H1 (cell line): ENCODE results near the gene RORB. TPM values are rescaled to one million over a fixed set of nuclear protein-coding genes. Genes with fewer than 3 reads are reported as not detected.

ENCODE experiments used
- PHF8 ChIP-seq: fragments of 200-600 bp; sonication (generic); conservative IDR thresholded peaks from 2 replicates; pipeline ENCODE4 v1.7.1; 2012; ENCODE audit warnings: low read depth, mild to moderate bottlenecking, inconsistent platforms, low read length, moderate library complexity
- SAP30 ChIP-seq: fragments of 300-600 bp; sonication (generic); IDR thresholded peaks from 2 replicates; pipeline ENCODE4 v1.7.1; 2012; ENCODE audit warnings: low read length, moderate library complexity, mild to moderate bottlenecking, inconsistent platforms; ENCODE audit not compliant: insufficient read depth, insufficient replicate concordance
- SP4 ChIP-seq: IDR thresholded peaks from 2 replicates; pipeline ENCODE4 v1.6.1; 2012; ENCODE audit warnings: low read length, inconsistent platforms
- SUZ12 ChIP-seq: fragments of 200-600 bp; sonication (generic); IDR thresholded peaks from 2 replicates; pipeline ENCODE4 v1.6.1; 2012; ENCODE audit warnings: mild to moderate bottlenecking, inconsistent platforms, low read length, moderate library complexity, mixed read lengths
- polyA plus RNA-seq, 7 experiments: library from polyadenylated mRNA; depleted of rRNA in 3 of 7; stranded (reverse) in 5 of 7; unstranded in 2 of 7; fragments of >200 nt in 5 of 7; fragments of 200-250 nt in 2 of 7; gene quantifications; 1 replicate in 5 of 7; 2 replicates in 1 of 7; 4 replicates in 1 of 7; pipeline versions ENCODE4 v1.2.1 to v1.2.3, GENCODE V29; 2011 to 2013; ENCODE audit warnings: missing spikeins in 2 of 7, mixed read lengths in 2 of 7
- total RNA-seq: library from RNA; stranded (reverse); fragmentation: NEBNext Ultra II Directional; extraction: Animal tissue kit (Norgen Biotek cat#: 25700); gene quantifications from 2 replicates; pipeline ENCODE4 v1.2.1, GENCODE V29; 2021
- TF ChIP-seq, protein P1 (sequence below), 3 experiments: IDR thresholded peaks; 1 replicate in 2 of 3; 2 replicates in 1 of 3; pipeline versions ENCODE4 v1.5.1 to v1.6.1; 2011; ENCODE audit warnings: low read length in 3 of 3, mild to moderate bottlenecking in 3 of 3, inconsistent platforms in 2 of 3, low read depth in 1 of 3, moderate library complexity in 1 of 3; ENCODE audit not compliant: insufficient read depth in 1 of 3; ENCODE audit errors: control extremely low read depth in 1 of 3
- TF ChIP-seq, protein P2 (sequence below): IDR thresholded peaks from 2 replicates; pipeline ENCODE4 v1.6.1; 2012; ENCODE audit warnings: low read length, inconsistent platforms

Gene RORB
- total and polyA plus RNA-seq, 2 of the 8 experiments (the other 6 are each of a cell fraction or from before 2014, with no cell fraction given), result 2.3 to 7.1 TPM

DNA sequence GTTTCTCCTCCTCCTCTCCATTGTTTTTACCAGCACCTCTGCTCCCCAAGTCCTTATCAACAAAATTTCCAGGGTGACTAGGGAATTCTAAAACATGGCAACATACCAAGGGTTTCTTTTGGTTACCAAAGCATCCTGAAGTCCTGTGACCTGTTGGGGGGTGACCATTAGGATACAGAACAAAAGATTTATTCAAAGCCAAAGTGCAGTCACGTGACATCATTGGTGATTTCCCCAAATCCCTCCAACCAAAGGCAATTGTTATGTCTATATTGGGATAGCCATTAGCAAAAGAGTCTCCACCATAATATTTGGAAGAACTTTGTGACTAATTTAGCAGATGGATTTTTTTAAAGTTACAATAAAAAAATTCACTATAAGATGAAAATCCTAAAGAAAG is 222.2 kb downstream of the RORB start (continued):
- TF ChIP-seq, protein P1, sequence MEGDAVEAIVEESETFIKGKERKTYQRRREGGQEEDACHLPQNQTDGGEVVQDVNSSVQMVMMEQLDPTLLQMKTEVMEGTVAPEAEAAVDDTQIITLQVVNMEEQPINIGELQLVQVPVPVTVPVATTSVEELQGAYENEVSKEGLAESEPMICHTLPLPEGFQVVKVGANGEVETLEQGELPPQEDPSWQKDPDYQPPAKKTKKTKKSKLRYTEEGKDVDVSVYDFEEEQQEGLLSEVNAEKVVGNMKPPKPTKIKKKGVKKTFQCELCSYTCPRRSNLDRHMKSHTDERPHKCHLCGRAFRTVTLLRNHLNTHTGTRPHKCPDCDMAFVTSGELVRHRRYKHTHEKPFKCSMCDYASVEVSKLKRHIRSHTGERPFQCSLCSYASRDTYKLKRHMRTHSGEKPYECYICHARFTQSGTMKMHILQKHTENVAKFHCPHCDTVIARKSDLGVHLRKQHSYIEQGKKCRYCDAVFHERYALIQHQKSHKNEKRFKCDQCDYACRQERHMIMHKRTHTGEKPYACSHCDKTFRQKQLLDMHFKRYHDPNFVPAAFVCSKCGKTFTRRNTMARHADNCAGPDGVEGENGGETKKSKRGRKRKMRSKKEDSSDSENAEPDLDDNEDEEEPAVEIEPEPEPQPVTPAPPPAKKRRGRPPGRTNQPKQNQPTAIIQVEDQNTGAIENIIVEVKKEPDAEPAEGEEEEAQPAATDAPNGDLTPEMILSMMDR (IDR thresholded peaks at IDR 0.05; ENCODE audit: control extremely low read depth in 1 of 3, insufficient read depth in 1 of 3, low read depth in 1 of 3, low read length in 3 of 3), result no peak
- TF ChIP-seq SAP30 (no peak), SUZ12 (no peak), PHF8 (no peak), SP4 (no peak)
- TF ChIP-seq, protein P2, sequence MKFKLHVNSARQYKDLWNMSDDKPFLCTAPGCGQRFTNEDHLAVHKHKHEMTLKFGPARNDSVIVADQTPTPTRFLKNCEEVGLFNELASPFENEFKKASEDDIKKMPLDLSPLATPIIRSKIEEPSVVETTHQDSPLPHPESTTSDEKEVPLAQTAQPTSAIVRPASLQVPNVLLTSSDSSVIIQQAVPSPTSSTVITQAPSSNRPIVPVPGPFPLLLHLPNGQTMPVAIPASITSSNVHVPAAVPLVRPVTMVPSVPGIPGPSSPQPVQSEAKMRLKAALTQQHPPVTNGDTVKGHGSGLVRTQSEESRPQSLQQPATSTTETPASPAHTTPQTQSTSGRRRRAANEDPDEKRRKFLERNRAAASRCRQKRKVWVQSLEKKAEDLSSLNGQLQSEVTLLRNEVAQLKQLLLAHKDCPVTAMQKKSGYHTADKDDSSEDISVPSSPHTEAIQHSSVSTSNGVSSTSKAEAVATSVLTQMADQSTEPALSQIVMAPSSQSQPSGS, result no peak
- TF ChIP-seq, all 59 proteins: peak for 0
